Fibroblast of skin of abdomen (primary cell): ENCODE data around the gene GRID2.
"Not testable (repeated sequence)": the region's sequence is repeated elsewhere in the genome, so short reads cannot be mapped to it uniquely, and the experiment has no call there.

Experiments used
- DNase-seq: peaks from one replicate; pipeline ENCODE4 v3.0.0-alpha.2; 2013

The GRID2 gene

GRCh38 chr4:92305878-92306520 is 2.2 kb downstream of the GRID2 start:
- DNase-seq: no peak

GRCh38 chr4:92307181-92307580 is 3.4 kb downstream of the GRID2 start:
- DNase-seq: no peak

- DNase-seq: no peak
Measured at GRCh38 chr4:92307866-92308265, 4.1 kb downstream of the GRID2 start.

GRCh38 chr4:92317047-92317446 is 13.3 kb downstream of the GRID2 start:
- DNase-seq: no peak

GRCh38 chr4:92328095-92328494 is 24.3 kb downstream of the GRID2 start:
- DNase-seq: no peak

GRCh38 chr4:92333016-92333415 is 29.2 kb downstream of the GRID2 start:
- no peak for DNase-seq

GRCh38 chr4:92334716-92335350 is 31.1 kb downstream of the GRID2 start:
- DNase-seq: no peak

- DNase-seq: no peak
Measured at GRCh38 chr4:92339676-92340075, 35.9 kb downstream of the GRID2 start.

- no peak for DNase-seq
Measured at GRCh38 chr4:92344216-92344615, 40.5 kb downstream of the GRID2 start.

- no peak for DNase-seq
Measured at GRCh38 chr4:92346289-92346688, 42.5 kb downstream of the GRID2 start.

GRCh38 chr4:92357966-92358365 is 54.2 kb downstream of the GRID2 start:
- no peak for DNase-seq

GRCh38 chr4:92359491-92359890 is 55.7 kb downstream of the GRID2 start:
- DNase-seq: no peak

GRCh38 chr4:92362028-92362427 is 58.3 kb downstream of the GRID2 start:
- DNase-seq: no peak

- no peak for DNase-seq
Measured at GRCh38 chr4:92368653-92369052, 64.9 kb downstream of the GRID2 start.

GRCh38 chr4:92381616-92382015 is 77.8 kb downstream of the GRID2 start:
- DNase-seq: peak; percentile 76

GRCh38 chr4:92382128-92382527 is 78.4 kb downstream of the GRID2 start:
- DNase-seq: no peak

- DNase-seq: peak; percentile 26
Measured at GRCh38 chr4:92387459-92388069, 83.8 kb downstream of the GRID2 start.

GRCh38 chr4:92399032-92399431 is 95.3 kb downstream of the GRID2 start:
- no peak for DNase-seq

GRCh38 chr4:92403525-92403924 is 99.8 kb downstream of the GRID2 start:
- not testable (repeated sequence) for DNase-seq

GRCh38 chr4:92406488-92406887 is 102.7 kb downstream of the GRID2 start:
- no peak for DNase-seq

- DNase-seq: no peak
Measured at GRCh38 chr4:92421920-92422319, 118.2 kb downstream of the GRID2 start.

GRCh38 chr4:92433272-92433758 is 129.5 kb downstream of the GRID2 start:
- DNase-seq: no peak

- DNase-seq: not testable (repeated sequence)
Measured at GRCh38 chr4:92438722-92439121, 135.0 kb downstream of the GRID2 start.

- DNase-seq: not testable (repeated sequence)
Measured at GRCh38 chr4:92442131-92442530, 138.4 kb downstream of the GRID2 start.
